Measurements from ENCODE around the gene ATG9B. TPM values are rescaled to one million over a fixed set of nuclear protein-coding genes. Genes with fewer than 3 reads are reported as not detected.

ATG9B gene
- total and polyA plus RNA-seq, 2 of the 13 experiments (the other 11 are each of a cell fraction or from before 2014, with no cell fraction given) = 0.24 TPM; not detected in 1

GRCh38 chr7:151057989-151058780 lies 33.9 kb upstream of the ATG9B start (continued):
- TF ChIP-seq STAT5B (CRISPR knock-in tag; IDR thresholded peaks at IDR 0.05) = no peak
- no peak for TF ChIP-seq ZNF790 (CRISPR knock-in tag; IDR thresholded peaks at IDR 0.05; ENCODE audit: borderline replicate concordance)
- TF ChIP-seq SMAD9 (CRISPR knock-in tag; IDR thresholded peaks at IDR 0.05) = no peak
- TF ChIP-seq ZFP62 (CRISPR knock-in tag; IDR thresholded peaks at IDR 0.05) = 0 out of 2 replicates have a peak, but pooled peaks have one; percentile 58
- no peak; the same call in 1 of the 2 replicates for TF ChIP-seq ZNF768 (CRISPR knock-in tag; IDR thresholded peaks at IDR 0.05)
- TF ChIP-seq, protein P1, sequence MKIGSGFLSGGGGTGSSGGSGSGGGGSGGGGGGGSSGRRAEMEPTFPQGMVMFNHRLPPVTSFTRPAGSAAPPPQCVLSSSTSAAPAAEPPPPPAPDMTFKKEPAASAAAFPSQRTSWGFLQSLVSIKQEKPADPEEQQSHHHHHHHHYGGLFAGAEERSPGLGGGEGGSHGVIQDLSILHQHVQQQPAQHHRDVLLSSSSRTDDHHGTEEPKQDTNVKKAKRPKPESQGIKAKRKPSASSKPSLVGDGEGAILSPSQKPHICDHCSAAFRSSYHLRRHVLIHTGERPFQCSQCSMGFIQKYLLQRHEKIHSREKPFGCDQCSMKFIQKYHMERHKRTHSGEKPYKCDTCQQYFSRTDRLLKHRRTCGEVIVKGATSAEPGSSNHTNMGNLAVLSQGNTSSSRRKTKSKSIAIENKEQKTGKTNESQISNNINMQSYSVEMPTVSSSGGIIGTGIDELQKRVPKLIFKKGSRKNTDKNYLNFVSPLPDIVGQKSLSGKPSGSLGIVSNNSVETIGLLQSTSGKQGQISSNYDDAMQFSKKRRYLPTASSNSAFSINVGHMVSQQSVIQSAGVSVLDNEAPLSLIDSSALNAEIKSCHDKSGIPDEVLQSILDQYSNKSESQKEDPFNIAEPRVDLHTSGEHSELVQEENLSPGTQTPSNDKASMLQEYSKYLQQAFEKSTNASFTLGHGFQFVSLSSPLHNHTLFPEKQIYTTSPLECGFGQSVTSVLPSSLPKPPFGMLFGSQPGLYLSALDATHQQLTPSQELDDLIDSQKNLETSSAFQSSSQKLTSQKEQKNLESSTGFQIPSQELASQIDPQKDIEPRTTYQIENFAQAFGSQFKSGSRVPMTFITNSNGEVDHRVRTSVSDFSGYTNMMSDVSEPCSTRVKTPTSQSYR (CRISPR knock-in tag; IDR thresholded peaks at IDR 0.05; ENCODE audit: borderline replicate concordance) = 0 out of 2 replicates have a peak, but pooled peaks have one; percentile 10
- TF ChIP-seq ZNF737 (CRISPR knock-in tag; IDR thresholded peaks at IDR 0.05; ENCODE audit: borderline replicate concordance) = no peak; the same call in 1 of the 2 replicates
- TF ChIP-seq POGZ (CRISPR knock-in tag; IDR thresholded peaks at IDR 0.05) = no peak
- no peak; the same call in none of the 2 replicates for TF ChIP-seq RFXAP (CRISPR knock-in tag; IDR thresholded peaks at IDR 0.05; ENCODE audit: borderline replicate concordance)
- TF ChIP-seq, protein P2, sequence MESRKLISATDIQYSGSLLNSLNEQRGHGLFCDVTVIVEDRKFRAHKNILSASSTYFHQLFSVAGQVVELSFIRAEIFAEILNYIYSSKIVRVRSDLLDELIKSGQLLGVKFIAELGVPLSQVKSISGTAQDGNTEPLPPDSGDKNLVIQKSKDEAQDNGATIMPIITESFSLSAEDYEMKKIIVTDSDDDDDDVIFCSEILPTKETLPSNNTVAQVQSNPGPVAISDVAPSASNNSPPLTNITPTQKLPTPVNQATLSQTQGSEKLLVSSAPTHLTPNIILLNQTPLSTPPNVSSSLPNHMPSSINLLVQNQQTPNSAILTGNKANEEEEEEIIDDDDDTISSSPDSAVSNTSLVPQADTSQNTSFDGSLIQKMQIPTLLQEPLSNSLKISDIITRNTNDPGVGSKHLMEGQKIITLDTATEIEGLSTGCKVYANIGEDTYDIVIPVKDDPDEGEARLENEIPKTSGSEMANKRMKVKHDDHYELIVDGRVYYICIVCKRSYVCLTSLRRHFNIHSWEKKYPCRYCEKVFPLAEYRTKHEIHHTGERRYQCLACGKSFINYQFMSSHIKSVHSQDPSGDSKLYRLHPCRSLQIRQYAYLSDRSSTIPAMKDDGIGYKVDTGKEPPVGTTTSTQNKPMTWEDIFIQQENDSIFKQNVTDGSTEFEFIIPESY (CRISPR knock-in tag; IDR thresholded peaks at IDR 0.05) = no peak
- TF ChIP-seq FOSL1 (CRISPR knock-in tag; IDR thresholded peaks at IDR 0.05; ENCODE audit: borderline replicate concordance) = no peak
- TF ChIP-seq YEATS4 (CRISPR knock-in tag; IDR thresholded peaks at IDR 0.05; ENCODE audit: borderline replicate concordance) = no peak
- peak; percentile 81 for TF ChIP-seq ZBTB14 (CRISPR knock-in tag; IDR thresholded peaks at IDR 0.05)
- TF ChIP-seq ZNF564 (CRISPR knock-in tag; IDR thresholded peaks at IDR 0.05) = 0 out of 2 replicates have a peak, but pooled peaks have one; percentile 47
- peak; percentile 78 for TF ChIP-seq SP5 (CRISPR knock-in tag; IDR thresholded peaks at IDR 0.05; ENCODE audit: borderline replicate concordance, low read depth)
- TF ChIP-seq ZNF766 (CRISPR knock-in tag; IDR thresholded peaks at IDR 0.05; ENCODE audit: borderline replicate concordance) = no peak; the same call in 1 of the 2 replicates
- TF ChIP-seq NCOR1 (IDR thresholded peaks at IDR 0.05; ENCODE audit: borderline replicate concordance, low read length) = peak; percentile 56; the same call in 1 of the 2 replicates
- no peak for TF ChIP-seq AKAP8 (CRISPR knock-in tag; IDR thresholded peaks at IDR 0.05)
- peak; percentile 97 for TF ChIP-seq GABPB1 (CRISPR knock-in tag; IDR thresholded peaks at IDR 0.05)
- TF ChIP-seq, protein P3, sequence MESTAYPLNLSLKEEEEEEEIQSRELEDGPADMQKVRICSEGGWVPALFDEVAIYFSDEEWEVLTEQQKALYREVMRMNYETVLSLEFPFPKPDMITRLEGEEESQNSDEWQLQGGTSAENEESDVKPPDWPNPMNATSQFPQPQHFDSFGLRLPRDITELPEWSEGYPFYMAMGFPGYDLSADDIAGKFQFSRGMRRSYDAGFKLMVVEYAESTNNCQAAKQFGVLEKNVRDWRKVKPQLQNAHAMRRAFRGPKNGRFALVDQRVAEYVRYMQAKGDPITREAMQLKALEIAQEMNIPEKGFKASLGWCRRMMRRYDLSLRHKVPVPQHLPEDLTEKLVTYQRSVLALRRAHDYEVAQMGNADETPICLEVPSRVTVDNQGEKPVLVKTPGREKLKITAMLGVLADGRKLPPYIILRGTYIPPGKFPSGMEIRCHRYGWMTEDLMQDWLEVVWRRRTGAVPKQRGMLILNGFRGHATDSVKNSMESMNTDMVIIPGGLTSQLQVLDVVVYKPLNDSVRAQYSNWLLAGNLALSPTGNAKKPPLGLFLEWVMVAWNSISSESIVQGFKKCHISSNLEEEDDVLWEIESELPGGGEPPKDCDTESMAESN (CRISPR knock-in tag; conservative IDR thresholded peaks at IDR 0.05) = peak; percentile 80
- no peak for TF ChIP-seq ZNF510 (CRISPR knock-in tag; IDR thresholded peaks at IDR 0.05; ENCODE audit: low read depth)
